NOMO-1 (cell line): ENCODE measurements around the gene EPS8L1.
A peak's percentile ranks its signal among the peaks of the same experiment; 100 is the strongest.

ENCODE experiments used
- DNase-seq, 2 experiments: peaks; one replicate each; lab custom pipeline; 2025; ENCODE audit not compliant: unreplicated experiment in 2 of 2; lab: John Stamatoyannopoulos, UW

EPS8L1 gene

GRCh38 chr19:55113570-55114039, 37.9 kb downstream of the EPS8L1 start:
- no peak for DNase-seq

DNA sequence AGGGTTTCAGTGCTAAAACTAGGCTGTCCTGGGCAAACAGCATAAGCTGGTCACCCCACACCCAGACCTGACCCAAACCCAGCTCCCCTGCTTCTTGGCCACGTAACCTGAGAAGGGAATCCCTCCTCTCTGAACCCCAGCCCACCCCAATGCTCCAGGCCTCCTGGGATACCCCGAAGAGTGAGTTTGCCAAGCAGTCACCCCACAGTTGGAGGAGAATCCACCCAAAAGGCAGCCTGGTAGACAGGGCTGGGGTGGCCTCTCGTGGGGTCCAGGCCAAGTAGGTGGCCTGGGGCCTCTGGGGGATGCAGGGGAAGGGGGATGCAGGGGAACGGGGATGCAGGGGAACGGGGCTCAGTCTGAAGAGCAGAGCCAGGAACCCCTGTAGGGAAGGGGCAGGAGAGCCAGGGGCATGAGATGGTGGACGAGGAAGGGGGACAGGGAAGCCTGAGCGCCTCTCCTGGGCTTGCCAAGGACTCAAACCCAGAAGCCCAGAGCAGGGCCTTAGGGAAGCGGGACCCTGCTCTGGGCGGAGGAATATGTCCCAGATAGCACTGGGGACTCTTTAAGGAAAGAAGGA, 39.0 kb downstream of the EPS8L1 start:
- DNase-seq, result no peak

DNA sequence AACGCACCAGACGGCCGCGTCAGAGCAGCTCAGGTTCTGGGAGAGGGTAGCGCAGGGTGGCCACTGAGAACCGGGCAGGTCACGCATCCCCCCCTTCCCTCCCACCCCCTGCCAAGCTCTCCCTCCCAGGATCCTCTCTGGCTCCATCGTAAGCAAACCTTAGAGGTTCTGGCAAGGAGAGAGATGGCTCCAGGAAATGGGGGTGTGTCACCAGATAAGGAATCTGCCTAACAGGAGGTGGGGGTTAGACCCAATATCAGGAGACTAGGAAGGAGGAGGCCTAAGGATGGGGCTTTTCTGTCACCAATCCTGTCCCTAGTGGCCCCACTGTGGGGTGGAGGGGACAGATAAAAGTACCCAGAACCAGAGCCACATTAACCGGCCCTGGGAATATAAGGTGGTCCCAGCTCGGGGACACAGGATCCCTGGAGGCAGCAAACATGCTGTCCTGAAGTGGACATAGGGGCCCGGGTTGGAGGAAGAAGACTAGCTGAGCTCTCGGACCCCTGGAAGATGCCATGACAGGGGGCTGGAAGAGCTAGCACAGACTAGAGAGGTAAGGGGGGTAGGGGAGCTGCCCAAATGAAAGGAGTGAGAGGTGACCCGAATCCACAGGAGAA, 39.9 kb downstream of the EPS8L1 start:
- DNase-seq, result no peak

DNA sequence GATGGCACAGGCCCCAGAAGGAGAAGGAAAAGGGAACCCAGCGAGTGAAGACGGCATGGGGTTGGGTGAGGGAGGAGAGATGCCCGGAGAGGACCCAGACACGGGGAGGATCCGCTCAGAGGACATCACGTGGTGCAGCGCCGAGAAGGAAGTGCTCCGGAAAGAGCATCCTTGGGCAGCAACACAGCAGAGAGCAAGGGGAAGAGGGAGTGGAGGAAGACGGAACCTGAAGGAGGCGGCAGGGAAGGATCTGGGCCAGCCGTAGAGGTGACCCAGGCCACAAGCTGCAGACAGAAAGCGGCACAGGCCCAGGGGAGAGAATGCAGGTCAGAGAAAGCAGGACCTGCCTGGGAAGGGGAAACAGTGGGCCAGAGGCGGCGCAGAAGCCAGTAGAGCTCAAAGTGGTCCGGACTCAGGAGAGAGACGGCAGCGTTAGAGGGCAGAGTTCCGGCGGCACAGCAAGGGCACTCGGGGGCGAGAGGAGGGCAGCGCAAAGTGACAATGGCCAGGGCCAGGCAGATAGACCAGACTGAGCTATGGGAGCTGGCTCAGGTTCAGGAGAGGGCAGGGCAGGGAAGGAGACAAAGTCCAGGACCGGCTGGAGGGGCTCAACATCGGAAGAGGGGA, 40.7 kb downstream of the EPS8L1 start:
- peak; percentile 49 to 71 for DNase-seq

GRCh38 chr19:55116859-55117662, 41.4 kb downstream of the EPS8L1 start, which contains the start of gene PPP1R12C:
TSS of gene PPP1R12C (minus strand) at chr19:55117637. CDS start at chr19:55117543, 94 bp downstream.
- DNase-seq, result no peak

GRCh38 chr19:55117663-55118391, 42.2 kb downstream of the EPS8L1 start:
- peak; percentile 98 to 99 for DNase-seq

- no peak for DNase-seq
Measured at GRCh38 chr19:55118401-55118991, 42.8 kb downstream of the EPS8L1 start.

GRCh38 chr19:55119053-55119452, 43.4 kb downstream of the EPS8L1 start:
- DNase-seq, result no peak

DNA sequence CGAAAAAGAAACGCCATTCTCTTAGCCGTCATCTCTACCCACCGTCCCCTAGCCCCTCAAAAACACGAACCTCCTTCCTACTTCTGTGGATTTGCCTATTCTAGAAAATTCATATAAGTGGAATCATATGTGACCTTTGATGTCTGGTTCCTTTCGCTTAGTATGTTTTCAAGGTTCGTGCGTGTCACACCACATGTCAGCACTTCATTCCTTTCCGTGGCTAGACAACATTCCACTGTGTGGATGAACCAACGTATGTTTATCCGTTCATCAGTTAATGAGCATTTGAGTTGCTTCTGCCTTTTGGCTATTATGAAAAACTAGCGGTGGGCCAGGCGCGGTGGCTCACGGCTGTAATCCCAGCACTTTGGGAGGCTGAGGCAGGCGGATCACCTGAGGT, 55.8 kb downstream of the EPS8L1 start:
- no peak for DNase-seq

DNA sequence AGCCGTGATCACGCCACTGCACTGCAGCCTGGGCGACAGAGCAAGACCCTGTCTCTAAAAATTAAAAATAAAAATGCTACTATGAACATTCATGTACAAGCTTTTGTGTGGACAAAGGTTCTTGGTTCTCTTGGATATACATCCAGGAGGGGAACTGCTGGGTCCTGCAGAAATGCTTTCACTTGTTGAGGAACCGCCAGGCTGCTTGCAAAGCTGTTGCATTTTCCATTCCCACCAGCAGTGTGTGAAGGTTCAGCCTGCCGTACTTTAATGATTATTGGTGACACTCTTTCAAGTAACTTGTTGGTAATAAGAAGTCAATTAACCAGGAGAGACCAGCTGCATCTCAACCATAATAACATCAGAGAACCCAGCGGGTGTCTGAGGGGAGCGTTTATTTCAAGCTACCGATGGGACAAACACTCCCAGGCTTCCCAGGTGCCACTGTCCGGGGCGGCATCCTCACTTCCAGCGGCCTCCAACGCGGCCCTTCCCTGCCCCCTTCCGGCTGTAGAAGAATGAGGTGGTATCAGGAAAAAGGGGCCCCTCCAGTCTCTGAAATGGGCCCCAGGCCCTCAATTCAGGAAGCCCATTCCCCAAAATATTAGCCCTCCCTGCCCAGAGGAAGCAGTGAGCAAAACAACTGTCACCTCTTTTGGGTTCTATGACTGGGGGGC, 56.9 kb downstream of the EPS8L1 start:
- DNase-seq, result no peak

GRCh38 chr19:55133639-55134444, 58.2 kb downstream of the EPS8L1 start:
- peak in 1 of 2 experiments; percentile 19 for DNase-seq

DNA sequence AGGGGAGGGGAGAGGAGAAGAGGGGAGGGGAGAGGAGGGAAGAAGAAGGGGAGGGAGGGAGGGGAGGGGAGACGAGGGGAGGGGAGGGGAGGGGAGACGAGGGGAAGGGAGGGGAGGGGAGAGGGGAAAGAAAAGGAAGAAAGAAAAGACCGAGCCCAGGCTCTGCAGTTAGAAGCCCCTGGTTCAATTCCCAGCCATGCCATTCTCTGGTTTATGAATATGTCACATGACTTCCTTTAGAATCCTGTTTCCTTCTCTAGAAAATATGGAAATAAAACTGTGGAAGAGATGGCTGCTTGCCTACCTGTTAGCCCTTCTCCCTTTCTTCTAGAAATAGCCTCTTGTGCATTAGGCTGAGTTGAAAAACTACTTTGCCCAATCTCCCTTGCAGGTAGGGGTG, 59.1 kb downstream of the EPS8L1 start:
- no peak for DNase-seq

DNA sequence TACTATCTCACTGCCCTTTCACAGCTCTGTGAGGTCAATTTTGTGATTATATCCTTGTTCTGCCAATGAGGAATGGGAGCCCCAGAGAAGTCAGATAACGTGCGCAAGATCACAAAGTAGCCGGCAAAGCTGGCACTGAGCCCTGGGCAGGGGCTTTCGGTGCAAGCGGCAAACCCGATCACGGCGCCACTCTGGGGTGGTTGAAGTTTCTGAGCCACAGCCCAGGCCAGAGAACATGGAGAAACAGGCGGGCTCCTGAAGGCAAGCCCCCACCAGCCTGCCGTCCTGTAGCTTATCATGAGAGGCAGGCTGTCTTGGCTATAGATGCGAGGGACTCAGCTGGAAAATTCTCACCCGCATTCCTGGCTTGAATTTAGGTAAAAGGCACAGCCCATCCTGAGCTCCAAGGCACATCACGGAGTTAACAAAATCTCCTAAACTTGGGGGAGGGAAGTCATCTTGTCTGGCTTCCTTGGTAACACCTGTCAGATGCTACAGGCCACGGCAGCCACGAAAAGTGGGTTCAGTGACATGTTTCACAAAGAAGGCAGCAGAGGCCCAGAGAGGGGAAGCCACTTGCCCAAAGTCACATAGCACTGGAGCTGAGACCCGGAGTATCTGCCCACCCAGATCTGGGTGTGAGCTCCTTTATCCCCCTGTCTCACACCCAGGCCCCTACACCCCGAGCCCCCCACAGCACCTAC, 60.9 kb downstream of the EPS8L1 start:
- no peak for DNase-seq
